A549 (cell line): ENCODE measurements around the gene SPCS3. TPM values are rescaled to one million over a fixed set of nuclear protein-coding genes. Genes with fewer than 3 reads are reported as not detected.

Source experiments
- ATAC-seq, 2 experiments: fragments of 200-7000 bp in 1 of 2; fragments of >200 bp in 1 of 2; cut with Nextera tagmentation in 1 of 2; cut with Tn5 transposase in 1 of 2; 3 replicates each; pipeline versions ENCODE4 v1.8.0 to v1.9.1; 2018 to 2020; ENCODE audit warnings: mild to moderate bottlenecking in 1 of 2, moderate library complexity in 1 of 2
- CTCF ChIA-PET: fragments of 300-600 bp; sonication (Branson Sonifier 250); formaldehyde crosslinking; extraction: SDS; loops from one replicate; lab custom pipeline; 2021; ENCODE audit warnings: antibody characterized with exemption, inconsistent platforms; lab: Yijun Ruan, JAX
- POLR2A ChIA-PET: fragments of 350-600 bp; formaldehyde crosslinking; extraction: SDS; loops from one replicate; lab custom pipeline; 2021; ENCODE audit warnings: antibody characterized with exemption, inconsistent platforms; lab: Yijun Ruan, JAX
- DNase-seq, 2 experiments: peaks; one replicate each; pipeline versions ENCODE4 v3.0.0 to v3.0.0-alpha.2; 2011 to 2016; ENCODE audit warnings: low read depth in 1 of 2, low spot score in 1 of 2
- FAIRE-seq: peaks from 2 replicates; lab custom pipeline; 2011; peaks lifted over from hg19 to GRCh38; lab: Jason Lieb, UNC
- H3K27ac ChIP-seq, 2 experiments: fragments of >200 bp; sonication (Bioruptor Twin); formaldehyde crosslinking; 3 replicates each; pipeline ENCODE4 v1.5.1; 2016 to 2017
- H3K4me1 ChIP-seq: fragments of >200 bp; sonication (Bioruptor Twin); formaldehyde crosslinking; 3 replicates; pipeline ENCODE4 v1.6.1; 2016
- H3K4me2 ChIP-seq: fragments of >200 bp; sonication (Bioruptor Twin); formaldehyde crosslinking; 3 replicates; pipeline ENCODE4 v1.6.1; 2016
- H3K4me3 ChIP-seq: fragments of >200 bp; sonication (Bioruptor Twin); formaldehyde crosslinking; 3 replicates; pipeline ENCODE4 v1.5.1; 2016
- H3K9me3 ChIP-seq: fragments of >200 bp; sonication (Bioruptor Twin); formaldehyde crosslinking; 3 replicates; pipeline ENCODE4 v1.6.1; 2016
- BHLHE40 ChIP-seq: IDR thresholded peaks from 2 replicates; pipeline ENCODE4 v1.6.1; 2012; ENCODE audit warnings: low read depth, low read length, inconsistent platforms
- EHMT2 ChIP-seq: fragments of 200-600 bp; sonication (generic); IDR thresholded peaks from 2 replicates; pipeline ENCODE4 v1.6.1; 2016; ENCODE audit warnings: antibody characterized with exemption, low read depth, mild to moderate bottlenecking, moderate library complexity
- EP300 ChIP-seq, 2 experiments: fragments of >200 bp; sonication (Bioruptor Twin); formaldehyde crosslinking; IDR thresholded peaks; 2 replicates in 1 of 2; 3 replicates in 1 of 2; pipeline ENCODE4 v1.6.1; 2016 to 2017
- MAZ ChIP-seq: fragments of 150-350 bp; IDR thresholded peaks from 2 replicates; pipeline ENCODE4 v1.6.1; 2014; ENCODE audit warnings: antibody characterized with exemption, low read depth, low read length, borderline replicate concordance
- MYC ChIP-seq: IDR thresholded peaks from 2 replicates; pipeline ENCODE4 v1.6.1; 2012; ENCODE audit warnings: mild to moderate bottlenecking, inconsistent platforms, low read length, improper control_type of control experiment, borderline replicate concordance
- NFE2L2 ChIP-seq: fragments of 150-350 bp; conservative IDR thresholded peaks from 2 replicates; pipeline ENCODE4 v1.6.1; 2014; ENCODE audit warnings: low read length
- NPAS2 ChIP-seq: fragments of 250-450 bp; sonication (Bioruptor Pico); IDR thresholded peaks from 2 replicates; pipeline ENCODE4 v1.8.0; 2022; ENCODE audit warnings: mild to moderate bottlenecking, moderate library complexity, borderline replicate concordance
- NR3C1 ChIP-seq: fragments of >200 bp; sonication (Bioruptor Twin); formaldehyde crosslinking; IDR thresholded peaks from 3 replicates; pipeline ENCODE4 v1.6.1; 2017
- WGBS: methylation state at CpG from one replicate; pipeline ENCODE4 v1.1.6; 2017; ENCODE audit errors: missing lambda C conversion rate; 5-methylcytosine and 5-hydroxymethylcytosine counted together
- polyA plus RNA-seq, 4 experiments: library from polyadenylated mRNA; depleted of rRNA in 3 of 4; stranded (reverse); fragments of >200 nt; fragmentation: RNase III in 1 of 4; extraction: RNeasy Plus Mini Kit Qiagen cat#74134 plus additional on column Dnase treatment in 1 of 4; gene quantifications; 2 replicates in 3 of 4; 3 replicates in 1 of 4; pipeline ENCODE4 v1.2.3, GENCODE V29; 2011 to 2017
- TF ChIP-seq, protein P1 (sequence below): fragments of 250-450 bp; sonication (Bioruptor Pico); IDR thresholded peaks from 2 replicates; pipeline ENCODE4 v1.5.0; 2021; ENCODE audit warnings: mild to moderate bottlenecking, moderate library complexity, borderline replicate concordance
- TF ChIP-seq, protein P2 (sequence below): IDR thresholded peaks from 2 replicates; pipeline ENCODE4 v1.6.1; 2012
- TF ChIP-seq, protein P3 (sequence below): fragments of >200 bp; sonication (Bioruptor Twin); formaldehyde crosslinking; IDR thresholded peaks from 3 replicates; pipeline ENCODE4 v1.5.1; 2016
- TF ChIP-seq, protein P4 (sequence below): fragments of 450-650 bp; IDR thresholded peaks from 2 replicates; pipeline ENCODE4 v1.6.1; 2014; ENCODE audit warnings: antibody characterized with exemption

Gene SPCS3
- polyA plus RNA-seq, 2 of the 4 experiments (the other 2 are of a cell fraction), result 33.2 to 44.5 TPM

DNA sequence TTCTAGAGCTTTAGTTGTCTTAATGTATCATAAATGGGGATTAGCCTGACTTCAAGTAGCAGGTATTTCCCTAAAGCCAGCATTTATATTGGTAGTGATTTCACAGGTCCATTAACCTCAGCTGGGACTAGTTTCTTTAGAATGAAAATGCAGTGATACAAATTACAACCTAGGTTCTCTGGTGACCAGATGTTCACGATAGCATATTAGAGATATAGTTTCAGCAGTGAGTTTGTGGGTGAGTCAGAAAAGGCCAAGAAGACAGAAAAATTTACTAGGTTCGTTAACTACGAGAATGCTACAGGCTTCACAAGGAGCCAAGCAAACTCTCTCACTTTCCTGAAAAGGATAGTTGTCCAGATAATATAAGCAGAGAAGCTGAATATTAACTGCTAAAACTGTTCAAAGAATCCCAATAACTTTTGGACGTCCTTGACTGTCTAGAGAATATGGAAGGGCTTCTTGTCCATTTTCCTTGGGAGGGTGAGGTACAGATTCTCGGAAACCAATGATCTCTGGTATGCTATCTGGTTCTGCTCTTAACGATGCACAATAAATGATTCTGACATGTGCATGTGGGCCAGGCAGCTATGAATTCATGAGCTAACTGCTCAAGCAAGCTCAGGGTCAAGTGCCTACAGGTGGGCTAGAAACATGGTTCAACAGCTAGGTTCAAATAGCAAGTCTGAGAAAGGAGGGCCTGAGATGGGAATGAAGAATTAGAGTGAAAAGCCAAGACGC lies 6.0 kb upstream of the SPCS3 start:
- 92% methylated on average over 7 of the region's 7 CpGs for WGBS
- POLR2A ChIA-PET, result no interaction called here
- Histone ChIP-seq H3K4me3 (no peak overlapping the region), H3K9me3 (no peaks in the 10 kb centered on the region), H3K4me2 (no peak overlapping the region), H3K27ac (no peak overlapping the region), H3K4me1 (peaks cover 1% of the 10 kb centered on the region; the same call in 1 of the 3 replicates)
- CTCF ChIA-PET, result interaction anchor here (1.1 kb wide), 1 partner anchor 35 kb away, joined by 3 read pairs; no protein-coding TSS in a partner anchor
- ATAC-seq, result no peak
- DNase-seq, result no peak
- no peak for FAIRE-seq
- TF ChIP-seq, protein P1, sequence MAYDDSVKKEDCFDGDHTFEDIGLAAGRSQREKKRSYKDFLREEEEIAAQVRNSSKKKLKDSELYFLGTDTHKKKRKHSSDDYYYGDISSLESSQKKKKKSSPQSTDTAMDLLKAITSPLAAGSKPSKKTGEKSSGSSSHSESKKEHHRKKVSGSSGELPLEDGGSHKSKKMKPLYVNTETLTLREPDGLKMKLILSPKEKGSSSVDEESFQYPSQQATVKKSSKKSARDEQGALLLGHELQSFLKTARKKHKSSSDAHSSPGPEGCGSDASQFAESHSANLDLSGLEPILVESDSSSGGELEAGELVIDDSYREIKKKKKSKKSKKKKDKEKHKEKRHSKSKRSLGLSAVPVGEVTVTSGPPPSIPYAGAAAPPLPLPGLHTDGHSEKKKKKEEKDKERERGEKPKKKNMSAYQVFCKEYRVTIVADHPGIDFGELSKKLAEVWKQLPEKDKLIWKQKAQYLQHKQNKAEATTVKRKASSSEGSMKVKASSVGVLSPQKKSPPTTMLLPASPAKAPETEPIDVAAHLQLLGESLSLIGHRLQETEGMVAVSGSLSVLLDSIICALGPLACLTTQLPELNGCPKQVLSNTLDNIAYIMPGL, result no peak
- TF ChIP-seq MAZ (no peak), NPAS2 (no peak)
- TF ChIP-seq, protein P2, sequence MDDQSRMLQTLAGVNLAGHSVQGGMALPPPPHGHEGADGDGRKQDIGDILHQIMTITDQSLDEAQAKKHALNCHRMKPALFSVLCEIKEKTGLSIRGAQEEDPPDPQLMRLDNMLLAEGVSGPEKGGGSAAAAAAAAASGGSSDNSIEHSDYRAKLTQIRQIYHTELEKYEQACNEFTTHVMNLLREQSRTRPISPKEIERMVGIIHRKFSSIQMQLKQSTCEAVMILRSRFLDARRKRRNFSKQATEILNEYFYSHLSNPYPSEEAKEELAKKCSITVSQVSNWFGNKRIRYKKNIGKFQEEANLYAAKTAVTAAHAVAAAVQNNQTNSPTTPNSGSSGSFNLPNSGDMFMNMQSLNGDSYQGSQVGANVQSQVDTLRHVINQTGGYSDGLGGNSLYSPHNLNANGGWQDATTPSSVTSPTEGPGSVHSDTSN, result no peak

DNA sequence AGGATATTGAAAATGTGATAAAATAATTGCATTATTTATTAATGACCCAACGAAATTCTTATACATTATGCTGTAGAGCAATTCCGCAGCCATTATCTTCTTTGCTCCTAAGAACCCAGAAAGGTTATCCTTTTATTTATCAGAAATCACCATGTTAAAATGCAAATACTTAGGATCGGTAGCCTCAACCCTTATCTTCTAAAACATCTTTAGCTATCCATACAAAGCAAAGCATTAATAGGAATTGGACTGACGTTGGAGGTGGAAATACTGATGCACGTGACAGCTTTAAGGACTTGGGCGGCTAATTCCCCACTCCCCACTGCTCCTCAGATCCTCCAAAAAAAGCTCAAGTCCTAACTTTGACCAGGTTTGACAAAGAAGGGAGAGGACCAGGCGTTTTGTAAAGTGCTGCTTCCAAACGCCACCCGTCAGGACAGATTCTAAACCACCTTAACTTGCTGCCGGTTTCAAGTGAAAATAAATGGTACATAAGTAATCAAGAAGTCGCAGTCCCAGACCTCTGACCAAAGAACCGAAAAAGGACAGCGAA lies 539 bp upstream of the SPCS3 start:
- Histone ChIP-seq H3K4me2 (peak overlapping the region; percentile 87), H3K4me3 (peak overlapping the region; percentile 93), H3K9me3 (no peaks in the 10 kb centered on the region), H3K27ac (peak overlapping the region; percentile 59 to 78), H3K4me1 (peaks cover 22% of the 10 kb centered on the region; the same call in 2 of the 3 replicates)
- CTCF ChIA-PET, result no interaction called here
- peak; percentile 17 to 28; a peak in 5 of 6 replicates for ATAC-seq
- DNase-seq, result no peak
- POLR2A ChIA-PET, result interaction anchor here (1.0 kb wide), 1 partner anchor 17 kb away, joined by 3 read pairs; no protein-coding TSS in a partner anchor
- TF ChIP-seq EHMT2 (no peak), NR3C1 (no peak), MYC (no peak), EP300 (IDR thresholded peaks at IDR 0.05) (no peak), NFE2L2 (no peak), BHLHE40 (no peak)
- TF ChIP-seq, protein P3, sequence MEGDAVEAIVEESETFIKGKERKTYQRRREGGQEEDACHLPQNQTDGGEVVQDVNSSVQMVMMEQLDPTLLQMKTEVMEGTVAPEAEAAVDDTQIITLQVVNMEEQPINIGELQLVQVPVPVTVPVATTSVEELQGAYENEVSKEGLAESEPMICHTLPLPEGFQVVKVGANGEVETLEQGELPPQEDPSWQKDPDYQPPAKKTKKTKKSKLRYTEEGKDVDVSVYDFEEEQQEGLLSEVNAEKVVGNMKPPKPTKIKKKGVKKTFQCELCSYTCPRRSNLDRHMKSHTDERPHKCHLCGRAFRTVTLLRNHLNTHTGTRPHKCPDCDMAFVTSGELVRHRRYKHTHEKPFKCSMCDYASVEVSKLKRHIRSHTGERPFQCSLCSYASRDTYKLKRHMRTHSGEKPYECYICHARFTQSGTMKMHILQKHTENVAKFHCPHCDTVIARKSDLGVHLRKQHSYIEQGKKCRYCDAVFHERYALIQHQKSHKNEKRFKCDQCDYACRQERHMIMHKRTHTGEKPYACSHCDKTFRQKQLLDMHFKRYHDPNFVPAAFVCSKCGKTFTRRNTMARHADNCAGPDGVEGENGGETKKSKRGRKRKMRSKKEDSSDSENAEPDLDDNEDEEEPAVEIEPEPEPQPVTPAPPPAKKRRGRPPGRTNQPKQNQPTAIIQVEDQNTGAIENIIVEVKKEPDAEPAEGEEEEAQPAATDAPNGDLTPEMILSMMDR, result no peak
- TF ChIP-seq, protein P1, result no peak
- TF ChIP-seq, protein P4, sequence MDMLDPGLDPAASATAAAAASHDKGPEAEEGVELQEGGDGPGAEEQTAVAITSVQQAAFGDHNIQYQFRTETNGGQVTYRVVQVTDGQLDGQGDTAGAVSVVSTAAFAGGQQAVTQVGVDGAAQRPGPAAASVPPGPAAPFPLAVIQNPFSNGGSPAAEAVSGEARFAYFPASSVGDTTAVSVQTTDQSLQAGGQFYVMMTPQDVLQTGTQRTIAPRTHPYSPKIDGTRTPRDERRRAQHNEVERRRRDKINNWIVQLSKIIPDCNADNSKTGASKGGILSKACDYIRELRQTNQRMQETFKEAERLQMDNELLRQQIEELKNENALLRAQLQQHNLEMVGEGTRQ, result no peak
- no peak for FAIRE-seq
- 4% methylated on average over 13 of the region's 13 CpGs for WGBS
